GM19463 (cell line): Measurements from ENCODE around the gene GALNTL6.

ENCODE experiments used
- ATAC-seq: cut with Tn5 transposase; IDR thresholded peaks from one replicate; pipeline ENCODE4 v1.9.1; 2021; ENCODE audit warnings: mild to moderate bottlenecking, moderate library complexity; ENCODE audit not compliant: unreplicated experiment

The GALNTL6 gene

DNA sequence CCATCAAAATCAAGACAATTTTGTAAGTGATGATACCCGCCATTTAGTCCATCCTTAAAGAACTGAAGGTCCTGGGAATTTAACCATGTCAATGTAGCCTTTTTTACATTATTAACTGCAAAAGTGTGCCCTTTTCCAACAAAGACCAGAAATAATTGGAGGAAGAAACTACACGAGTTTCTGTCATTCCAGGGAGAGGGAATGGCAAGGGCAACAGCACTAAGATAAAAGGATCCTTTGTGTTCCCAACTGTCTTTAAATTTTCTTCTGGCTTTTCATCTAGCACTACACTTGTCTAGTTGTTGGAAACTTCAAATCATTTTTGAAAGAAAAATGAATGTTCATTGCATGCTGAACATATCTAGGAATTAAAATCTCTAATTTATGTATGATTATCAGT, 286.2 kb downstream of the GALNTL6 start:
- no peak for ATAC-seq

DNA sequence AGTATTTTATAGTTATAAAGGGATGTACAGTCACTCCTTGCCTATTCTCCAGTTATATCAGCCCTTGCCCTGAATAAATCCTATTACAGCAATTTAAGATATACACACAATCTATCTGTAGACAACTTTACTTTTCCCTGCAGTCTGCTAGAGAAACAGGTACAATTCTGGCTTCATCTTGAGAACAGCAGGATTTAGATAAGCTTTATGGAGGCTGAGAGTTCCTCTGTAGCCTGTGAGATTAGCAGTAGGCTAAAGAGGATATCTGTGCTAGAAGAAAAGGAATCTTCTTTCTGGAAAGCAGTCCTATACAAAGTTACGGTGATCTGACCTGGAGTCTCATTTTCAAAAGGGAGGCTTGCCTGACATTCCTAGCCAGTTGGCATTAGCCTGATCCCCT, 290.3 kb downstream of the GALNTL6 start:
- ATAC-seq = no peak

DNA sequence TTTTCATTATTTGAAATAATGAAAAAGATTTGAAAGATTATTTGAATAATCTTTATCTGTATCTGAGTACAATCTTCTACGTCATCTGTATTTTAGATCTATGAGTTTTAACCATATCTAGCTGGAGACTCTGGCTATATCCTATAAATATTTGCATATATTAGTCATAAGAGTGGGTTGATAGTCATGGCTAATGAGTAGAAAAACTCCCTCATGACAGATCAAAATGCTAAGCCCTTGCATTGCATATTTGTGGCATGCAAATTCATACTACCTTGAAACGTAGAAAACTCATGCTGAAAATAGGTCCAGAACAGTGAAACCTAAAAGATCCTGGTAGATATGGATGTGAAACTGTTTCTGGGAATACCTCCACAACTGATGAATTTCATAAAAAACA, 291.3 kb downstream of the GALNTL6 start:
- ATAC-seq = no peak

DNA sequence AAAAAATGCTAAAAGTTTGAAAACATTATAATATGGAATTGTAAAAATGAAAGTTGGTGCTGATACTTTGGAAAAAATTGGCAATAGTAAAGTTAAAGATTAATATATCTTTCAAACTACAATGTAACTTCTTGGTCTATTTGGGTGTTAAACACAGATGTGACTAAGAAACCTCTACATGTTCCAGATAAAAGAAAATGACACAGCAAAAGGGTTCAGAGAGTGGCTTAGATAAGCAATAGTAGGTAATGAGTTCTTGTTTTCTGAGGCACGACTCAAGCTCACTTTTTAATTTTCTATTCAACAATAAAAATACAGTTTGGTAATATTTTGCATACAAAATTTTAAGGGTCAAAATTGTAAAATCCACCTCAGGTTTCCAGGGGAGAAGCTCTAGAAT, 292.7 kb downstream of the GALNTL6 start:
- ATAC-seq = no peak

DNA sequence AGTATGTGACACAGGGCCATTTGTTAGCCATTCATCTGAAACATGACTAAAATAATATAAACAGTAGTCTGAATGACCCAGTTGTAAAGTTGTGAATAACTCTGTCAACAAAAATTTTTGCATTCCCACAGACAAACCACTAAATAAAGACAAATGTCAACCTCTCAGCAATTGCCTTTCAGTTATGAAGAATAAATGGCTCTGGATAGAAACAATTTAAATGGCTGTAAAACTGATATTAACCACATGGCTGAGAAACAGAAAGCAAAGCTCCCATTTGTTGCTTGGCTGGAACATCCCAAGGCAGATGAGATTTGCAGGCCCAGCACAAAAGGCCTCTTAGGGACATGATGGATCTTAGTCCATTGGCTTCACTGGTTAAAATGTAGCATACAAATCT, 296.3 kb downstream of the GALNTL6 start:
- no peak for ATAC-seq

DNA sequence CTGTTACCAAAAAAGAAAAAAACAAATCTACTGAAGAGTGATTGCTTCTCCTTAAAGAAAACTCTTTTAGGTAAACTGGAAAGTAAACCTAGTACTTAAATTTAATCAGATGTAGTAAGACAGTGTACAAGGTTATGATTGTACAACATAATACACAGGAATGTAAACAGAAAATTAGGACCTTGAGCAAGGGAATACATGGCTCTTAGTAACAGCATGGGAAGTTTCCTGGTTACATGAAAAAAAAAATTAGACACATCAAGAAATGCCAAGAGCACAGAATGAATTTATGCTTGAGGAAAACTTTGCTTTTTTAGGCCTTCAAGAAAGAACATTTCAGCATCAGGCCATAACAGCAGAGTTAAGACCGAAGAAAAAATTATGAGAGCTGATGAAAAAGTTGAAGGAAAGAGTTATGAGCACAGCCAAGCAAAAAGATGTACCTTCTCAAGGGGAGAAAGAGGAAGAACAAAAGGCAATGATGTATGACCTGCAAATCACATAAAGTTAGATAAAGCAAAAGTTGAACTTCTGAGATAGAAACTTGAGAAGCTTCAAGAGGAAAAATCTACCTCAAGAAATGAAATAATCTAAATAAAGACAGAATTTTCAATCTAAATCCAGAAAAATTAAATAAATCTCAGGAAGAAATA, 311.6 kb downstream of the GALNTL6 start:
- ATAC-seq = no peak

DNA sequence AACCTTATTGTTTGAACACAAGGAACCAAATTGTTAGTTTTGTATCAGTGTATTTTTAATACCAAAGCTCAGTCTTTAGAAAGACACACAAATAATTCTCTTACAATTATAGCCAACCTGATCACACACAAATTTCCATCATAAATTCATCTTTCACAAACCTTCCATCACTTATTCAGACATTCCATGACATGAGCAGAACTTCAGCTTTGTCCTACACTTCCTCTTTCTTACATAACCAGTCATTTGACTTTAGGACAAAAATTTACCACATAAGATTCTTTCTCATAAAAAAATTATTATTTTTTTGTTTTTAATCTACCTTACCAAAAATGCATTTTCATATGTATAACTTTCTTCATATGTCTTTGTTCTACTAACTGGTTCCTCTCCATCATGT, 312.2 kb downstream of the GALNTL6 start:
- ATAC-seq = no peak

DNA sequence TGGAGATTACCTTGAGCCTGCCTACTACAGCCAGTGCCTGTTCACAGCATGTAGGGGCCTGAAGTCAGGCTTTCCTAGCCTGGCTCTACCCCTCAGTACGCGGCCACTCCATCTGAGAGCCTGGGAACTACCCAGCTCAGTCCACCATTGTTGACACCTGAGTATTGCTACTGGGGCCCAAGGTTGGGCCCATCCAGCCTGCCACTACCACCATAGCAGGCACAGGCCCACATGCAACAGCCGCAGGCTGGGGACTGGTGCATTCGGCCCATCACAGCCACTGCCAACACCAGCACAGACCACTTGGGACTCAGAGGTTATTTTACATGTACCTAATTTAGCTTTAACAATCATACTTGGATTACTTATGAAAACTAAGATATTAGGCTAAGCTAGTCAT, 314.0 kb downstream of the GALNTL6 start:
- no peak for ATAC-seq

DNA sequence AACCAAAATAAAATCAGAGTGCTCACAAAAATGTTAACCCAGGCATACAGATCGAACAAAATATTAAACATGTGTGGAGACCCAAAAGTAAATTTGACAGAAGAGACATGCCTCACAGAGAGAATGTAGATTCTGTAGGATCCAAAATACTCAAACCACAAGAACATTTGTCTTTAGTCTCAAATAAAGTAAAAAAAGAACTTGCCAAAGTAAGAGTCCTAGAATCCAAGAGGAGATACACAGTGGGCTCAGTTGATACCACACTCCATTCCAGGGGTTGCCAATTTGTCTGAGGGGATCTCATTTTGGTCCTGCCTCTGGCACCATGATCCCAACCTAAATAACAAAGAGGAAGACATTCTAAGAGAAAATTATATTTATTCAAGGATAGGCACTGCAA, 316.4 kb downstream of the GALNTL6 start:
- no peak for ATAC-seq

DNA sequence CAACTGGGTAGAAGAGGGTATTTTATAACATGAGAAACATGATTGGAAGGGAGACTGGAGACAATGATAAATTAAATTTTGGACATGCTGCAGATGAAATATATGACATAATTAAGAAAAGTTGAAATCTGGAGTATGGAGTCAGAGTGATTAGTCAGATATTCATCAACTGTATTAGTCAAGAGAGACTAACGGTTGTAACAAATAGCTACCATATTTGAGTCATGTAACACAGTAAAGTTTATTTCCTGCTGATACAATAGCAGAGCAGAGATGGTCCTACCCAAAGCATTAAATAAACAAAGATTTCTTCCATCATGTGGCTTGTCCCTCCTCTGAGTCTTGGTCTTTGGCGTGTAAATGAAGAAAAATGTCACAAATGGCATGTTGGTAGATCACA, 321.3 kb downstream of the GALNTL6 start:
- no peak for ATAC-seq

DNA sequence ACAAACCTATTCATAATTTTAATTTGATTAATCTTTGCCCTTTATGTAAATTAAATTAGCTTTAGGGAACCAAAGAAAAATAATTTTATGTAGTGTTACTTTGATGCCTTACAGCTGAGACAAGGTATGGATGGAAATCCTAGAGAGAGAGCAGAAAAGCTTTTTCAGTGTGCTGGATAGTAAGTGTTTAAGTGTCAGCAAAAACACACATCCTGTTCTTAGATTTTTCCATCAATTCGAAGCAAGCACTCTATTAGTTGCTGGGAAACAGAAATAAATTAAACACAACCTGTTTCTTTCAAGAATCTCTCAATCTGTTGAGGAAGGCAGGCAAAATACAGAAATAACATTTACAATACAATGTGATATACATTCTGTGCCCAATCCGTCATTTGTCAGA, 327.8 kb downstream of the GALNTL6 start:
- ATAC-seq = no peak

DNA sequence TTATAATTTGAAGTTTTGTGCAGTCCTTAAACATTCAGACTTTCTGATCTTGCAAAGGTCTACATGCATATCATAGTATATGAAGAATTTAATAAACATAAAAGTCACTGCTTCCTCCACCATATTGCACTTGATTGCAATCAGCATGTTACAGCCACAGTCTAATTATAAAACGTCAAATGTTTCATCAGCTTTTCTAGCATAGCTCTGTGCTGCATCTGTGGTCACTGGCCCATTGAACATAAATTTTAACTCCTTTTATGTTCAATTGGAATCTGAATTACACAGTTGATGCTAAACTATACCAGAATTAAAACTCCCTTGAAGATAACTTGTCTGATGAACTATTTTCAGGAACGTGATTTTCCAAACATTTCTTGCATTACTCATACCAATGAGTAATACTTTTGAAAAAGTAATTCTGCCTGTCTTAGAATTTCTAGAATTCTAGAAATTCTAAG, 329.1 kb downstream of the GALNTL6 start:
- no peak for ATAC-seq

DNA sequence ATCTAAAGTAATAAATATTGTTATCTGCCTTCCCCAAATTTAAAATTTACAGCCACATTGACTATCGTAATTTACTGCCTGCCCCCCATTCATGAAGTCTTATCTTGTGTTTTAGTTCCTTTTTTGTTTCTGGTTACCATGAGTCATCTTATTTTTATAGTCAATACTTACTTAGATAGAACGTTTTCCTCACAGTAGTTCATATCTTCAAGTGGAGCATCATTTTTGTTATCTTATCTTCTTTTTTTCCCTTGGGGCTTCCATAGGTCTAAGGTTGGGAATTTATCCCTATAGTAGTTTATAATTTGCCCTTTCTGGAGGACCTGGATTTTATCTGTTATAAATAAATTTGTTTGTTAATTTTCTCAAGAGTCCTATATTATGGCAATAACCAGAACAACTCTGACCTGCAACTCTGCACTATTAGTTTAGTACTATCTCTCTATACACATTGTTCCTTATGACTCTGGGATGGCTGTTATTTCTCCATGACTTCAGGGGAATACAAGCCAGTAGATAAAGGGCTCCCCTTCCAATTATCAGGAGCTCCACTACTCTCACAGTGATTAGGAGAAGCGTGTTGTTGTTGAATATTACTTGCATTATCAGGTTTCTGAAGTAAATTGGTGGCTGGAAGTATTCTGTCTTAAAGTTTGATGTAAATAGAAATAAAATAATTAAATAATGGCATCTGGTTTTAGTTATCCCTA, 330.6 kb downstream of the GALNTL6 start:
- ATAC-seq = no peak

DNA sequence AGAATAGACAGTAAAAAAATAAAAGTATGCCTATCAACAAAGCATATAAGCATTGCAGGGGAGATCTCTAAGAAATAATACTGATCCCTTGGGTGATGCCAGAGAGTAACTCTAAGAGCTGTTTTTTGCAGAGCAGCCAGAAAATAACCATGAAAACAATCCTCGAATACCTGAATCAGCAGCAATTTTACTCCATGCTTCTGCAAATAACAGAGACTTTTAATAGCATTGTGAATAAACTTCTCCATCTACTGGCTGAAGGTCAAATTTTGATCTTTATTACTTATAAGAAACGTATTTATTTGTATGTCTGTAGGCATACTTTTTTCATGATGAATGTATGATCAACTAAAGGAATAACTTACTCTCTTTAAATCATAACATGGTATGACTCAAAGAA, 334.5 kb downstream of the GALNTL6 start:
- no peak for ATAC-seq

DNA sequence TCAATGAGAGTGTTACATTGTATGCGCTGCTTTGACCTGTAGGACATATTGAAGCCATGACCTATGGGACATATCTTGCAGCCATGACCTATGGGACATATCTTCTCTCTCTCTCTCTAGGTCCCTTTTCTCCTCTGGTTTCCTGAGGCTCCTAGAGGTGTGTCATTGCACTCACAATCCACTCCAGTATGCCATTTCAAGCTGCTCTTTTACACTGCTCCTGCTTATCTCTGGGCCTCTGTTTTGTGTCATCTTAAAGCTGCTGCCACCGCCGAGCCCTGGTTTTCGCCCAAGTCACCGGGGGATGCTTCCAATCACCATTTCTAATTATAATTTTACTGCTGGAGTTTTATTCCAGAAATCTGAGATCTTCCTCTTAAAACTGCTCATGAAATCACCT, 336.1 kb downstream of the GALNTL6 start:
- ATAC-seq = no peak

DNA sequence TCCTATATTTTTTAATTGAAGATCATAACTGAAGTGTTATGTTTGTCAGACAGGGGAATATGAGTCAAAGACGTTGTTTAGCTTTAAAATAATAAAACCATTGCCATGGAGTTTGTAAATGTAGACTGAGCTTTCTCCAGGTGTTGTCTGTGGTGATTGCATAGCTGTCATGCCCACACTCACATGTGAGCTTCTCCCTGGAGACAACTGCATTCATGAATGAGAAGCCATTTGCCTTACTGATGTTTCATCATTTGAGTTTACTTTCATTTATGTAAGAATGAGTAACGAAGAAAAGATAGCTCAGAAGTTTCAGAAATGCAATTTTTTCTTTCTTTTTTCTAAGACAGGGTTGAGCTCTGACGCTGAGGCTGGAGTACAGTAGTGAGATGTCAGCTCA, 339.1 kb downstream of the GALNTL6 start:
- no peak for ATAC-seq

DNA sequence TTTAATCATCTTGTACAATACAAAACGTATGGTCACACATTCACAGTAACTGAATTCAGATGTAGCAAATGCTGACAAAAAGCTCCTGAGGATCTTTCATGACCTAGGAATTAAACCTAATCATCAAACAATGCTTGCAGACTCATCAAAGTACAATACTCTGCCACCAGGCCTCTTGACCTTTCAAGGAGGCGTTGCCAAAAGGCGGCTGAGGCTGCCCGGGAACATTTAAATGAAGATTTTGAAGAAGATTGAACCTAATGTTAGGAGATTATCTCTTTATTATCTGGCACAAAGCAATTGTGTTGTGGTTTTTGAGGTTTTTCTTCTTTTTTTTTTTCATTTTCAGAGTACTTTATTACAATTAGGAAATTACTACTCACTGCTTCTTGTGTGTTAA, 340.5 kb downstream of the GALNTL6 start:
- no peak for ATAC-seq

DNA sequence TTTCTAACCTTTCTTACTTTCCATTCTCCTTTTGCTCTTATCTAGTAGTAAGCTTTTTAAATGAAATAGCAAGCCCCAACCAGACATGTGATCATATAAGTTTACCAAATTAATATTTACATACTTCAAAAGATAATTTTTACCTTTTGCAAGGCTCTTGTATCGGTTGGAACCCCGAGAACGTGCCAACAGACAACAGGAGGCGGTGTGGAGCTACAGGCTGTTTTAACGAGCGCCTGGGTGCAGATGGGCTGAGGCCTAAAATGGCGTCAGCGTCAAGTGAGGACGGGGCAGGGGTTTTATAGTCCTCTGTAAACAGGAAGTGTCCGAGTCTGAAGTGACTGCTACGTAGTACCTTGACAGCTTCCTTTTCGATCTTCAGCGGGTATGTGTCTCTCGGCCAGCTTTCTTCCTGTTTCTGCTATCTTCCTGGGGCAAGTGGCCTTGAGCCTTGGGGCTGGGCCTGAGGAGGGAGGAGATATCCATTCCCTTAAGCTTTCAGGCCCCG, 342.7 kb downstream of the GALNTL6 start:
- no peak for ATAC-seq

DNA sequence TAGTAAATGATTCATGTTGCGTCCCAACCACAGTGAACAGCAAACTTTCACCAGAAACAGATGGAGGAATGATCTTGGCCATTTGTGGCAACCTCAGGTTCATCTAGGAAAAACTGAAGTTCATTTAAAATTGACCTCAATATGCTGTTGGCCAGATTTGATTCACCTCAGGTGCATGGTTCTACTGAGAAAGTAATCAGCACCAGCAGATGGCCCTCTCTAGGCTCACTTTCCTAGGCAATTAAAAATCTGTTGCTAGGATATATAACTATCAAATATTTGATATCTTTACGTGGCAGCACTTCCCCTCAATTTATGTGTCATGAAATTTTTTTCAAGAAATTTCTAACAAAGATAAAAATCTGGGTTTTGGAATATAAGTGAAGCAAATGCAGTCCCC, 344.7 kb downstream of the GALNTL6 start:
- no peak for ATAC-seq

DNA sequence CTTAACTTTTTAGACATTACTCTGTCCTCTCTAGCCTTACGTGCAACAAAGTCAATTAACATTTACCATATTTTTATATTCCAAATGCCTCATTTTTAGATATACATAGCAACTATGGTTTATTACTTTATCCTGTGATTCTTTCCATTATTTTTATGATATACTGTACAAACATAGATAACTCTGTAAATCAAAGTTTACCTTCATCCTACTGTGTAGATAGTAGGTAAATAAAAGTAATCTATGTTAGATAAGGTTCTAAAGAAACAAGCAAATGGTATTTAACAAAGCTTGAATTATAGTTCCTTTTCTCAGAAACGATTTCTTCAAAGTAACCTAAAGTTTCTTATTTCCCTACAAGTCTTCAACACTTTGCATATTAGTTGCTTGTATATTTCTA, 350.0 kb downstream of the GALNTL6 start:
- ATAC-seq = no peak

DNA sequence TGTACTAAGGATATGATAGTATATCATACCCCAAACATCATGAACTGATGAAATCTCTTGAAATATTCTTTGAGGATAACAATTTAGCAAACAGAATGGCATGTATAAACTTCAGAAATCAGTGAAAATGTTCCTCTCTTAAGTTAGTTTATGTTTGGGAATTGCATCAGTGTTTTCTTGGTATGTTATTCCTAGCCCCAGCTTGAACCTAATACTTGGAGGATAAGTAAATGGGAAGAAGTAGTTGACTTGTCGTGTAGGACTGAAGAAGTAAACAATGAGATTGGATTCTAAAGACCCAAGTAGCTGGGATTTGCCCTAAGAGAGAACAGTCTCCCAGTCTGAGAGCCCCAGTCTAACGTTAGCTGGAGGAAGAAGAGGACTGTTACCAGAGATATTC, 355.7 kb downstream of the GALNTL6 start:
- ATAC-seq = no peak

DNA sequence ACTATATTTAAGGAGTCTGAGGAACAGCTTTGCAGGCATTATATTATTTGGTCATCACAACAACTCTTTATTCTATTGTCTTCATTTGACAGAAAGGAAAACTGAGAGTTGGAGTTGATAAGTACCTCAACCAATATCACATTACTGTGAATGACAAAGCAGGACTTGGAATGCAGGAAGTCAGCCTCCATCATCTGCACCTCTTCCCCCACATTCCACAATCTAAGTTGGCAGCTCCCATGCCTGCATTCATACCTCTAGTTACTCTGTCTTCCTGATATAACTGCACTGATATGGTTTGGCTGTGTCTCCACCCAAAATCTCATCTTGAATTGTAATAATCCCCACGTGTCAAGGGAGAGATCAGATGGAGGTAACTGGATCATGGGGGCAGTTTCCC, 356.7 kb downstream of the GALNTL6 start:
- no peak for ATAC-seq

DNA sequence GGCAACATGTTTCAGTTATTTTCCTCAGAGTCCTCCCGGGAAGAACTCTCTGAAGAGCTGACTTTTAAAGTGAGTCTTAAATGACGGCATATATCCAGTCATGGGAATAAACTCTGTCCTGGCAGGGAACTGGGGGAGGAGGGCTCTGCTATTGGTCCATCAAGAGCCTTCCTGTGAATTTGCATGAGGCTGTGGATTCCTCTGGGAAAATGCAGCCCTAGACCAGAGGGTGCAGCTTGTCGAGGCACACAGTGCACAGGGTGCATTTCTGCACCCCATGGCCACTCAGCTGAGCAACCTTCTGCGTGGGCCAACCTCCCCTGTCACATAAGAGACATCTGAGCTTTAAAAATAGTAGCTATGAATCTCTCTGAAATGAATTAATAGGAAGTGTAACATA, 360.0 kb downstream of the GALNTL6 start:
- ATAC-seq = no peak
